ENCODE measurements around the gene PTPN12.
A peak's percentile ranks its signal among the peaks of the same experiment; 100 is the strongest.
"Not testable (repeated sequence)": the region's sequence is repeated elsewhere in the genome, so short reads cannot be mapped to it uniquely, and the experiment has no call there.

The PTPN12 gene

DNA sequence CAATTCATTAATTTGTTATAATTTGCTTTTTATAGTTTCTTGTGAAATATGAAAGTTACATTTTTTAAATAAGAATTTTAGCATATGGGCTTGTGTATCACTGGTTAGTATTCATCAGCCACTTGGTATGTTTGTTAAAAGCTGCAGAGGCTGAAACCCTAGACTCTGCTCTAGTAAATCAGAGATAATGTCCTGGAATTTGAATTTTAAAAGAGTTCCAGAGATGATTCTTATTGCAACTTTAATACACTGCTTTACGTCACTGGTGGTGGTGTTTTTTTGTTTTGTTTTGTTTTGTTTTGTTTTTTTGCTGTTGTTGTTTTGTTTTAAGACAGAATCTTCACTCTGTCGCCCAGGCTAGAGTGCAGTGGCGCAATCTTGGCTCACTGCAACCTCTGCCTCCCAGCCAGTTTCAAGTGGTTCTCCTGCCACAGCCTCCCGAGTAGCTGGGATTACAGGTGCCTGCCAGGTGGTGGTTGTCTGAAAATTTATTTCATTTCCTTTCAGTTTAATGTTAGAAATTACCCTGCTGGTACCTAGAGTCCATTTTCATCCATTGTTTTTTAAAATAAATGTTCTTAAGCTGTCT, 43.8 kb downstream of the PTPN12 start:
- no peak for DNase-seq

DNA sequence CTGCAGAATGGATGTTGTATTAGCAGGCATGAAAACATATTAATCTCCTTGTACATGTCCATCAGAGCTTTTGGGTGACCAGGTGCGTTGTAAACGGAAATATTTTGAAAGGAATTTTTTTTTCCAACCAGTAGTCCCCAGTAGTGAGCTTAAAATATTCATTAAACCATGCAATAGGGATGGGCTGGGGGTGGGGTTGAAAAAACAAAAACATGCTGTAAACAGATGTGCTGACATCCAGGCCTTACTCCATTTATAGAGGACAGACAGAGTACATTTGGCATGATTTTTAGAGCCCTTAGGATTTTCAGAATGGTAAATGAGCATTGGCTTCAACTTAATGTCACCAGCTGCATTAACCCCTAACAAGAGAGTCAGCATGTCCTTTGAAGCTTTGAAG, 50.2 kb downstream of the PTPN12 start:
- DNase-seq = no peak

DNA sequence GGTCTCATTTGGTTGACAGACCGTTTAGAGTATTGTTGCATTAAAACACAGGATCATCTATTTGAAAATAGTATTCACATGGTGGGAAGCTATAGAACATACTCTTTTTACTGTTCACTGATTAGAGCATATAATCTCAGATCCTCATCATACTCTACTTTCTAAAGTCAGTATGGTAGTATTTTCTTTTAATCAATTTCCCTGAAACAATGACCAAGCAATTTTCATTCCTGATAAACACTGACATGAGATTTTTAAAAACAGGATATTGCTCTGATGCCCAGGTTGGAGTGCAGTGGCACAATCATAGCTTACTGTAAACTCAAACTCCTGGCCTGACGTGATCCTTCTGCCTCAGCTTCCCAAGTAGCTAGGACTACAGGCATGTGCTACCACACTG, 63.9 kb downstream of the PTPN12 start:
- no peak for DNase-seq

DNA sequence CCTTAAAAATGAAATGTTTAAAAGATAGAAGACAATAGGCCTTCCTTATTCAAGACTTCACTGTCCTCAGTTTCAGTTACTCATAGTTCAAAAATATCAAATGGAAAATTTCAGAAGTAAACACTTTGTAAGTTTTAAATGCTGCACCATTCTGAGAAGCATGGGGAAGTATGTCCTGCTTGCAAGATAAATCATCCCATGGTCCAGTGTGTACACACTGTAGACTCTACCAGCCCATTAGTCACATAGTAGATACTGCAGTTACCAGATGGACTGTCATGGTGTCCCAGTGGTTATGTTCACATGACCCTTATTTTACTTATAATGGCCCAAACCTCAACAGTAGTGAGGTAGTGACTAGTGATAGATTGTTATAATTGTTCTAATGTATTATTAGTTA, 69.5 kb downstream of the PTPN12 start:
- DNase-seq = no peak

DNA sequence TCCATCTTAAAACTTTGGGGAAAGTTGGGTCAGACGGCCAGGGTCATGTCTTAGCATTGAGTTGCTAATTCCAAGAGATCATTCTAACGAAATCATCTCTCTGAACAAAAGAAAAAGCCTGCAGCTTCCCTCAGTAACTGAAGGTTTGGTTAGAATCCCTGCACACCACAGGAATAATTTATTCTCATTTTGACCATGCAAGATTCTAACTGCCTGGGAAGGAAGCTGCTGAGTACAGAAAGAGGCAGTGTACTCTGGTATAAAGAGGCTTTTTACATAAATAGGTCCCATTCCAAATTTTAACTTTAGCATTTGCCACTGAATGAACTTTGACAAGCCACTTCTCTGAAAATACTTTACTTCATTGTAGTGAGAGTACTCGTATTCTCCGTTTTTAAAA, 82.2 kb downstream of the PTPN12 start:
- DNase-seq = no peak

- DNase-seq = no peak
Measured at GRCh38 chr7:77626586-77627308, 89.7 kb downstream of the PTPN12 start.

DNA sequence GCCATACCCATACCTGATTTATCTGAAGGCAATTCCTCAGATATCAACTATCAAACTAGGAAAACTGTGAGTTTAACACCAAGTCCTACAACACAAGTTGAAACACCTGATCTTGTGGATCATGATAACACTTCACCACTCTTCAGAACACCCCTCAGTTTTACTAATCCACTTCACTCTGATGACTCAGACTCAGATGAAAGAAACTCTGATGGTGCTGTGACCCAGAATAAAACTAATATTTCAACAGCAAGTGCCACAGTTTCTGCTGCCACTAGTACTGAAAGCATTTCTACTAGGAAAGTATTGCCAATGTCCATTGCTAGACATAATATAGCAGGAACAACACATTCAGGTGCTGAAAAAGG, 90.2 kb downstream of the PTPN12 start:
- peak in 1 of 5 experiments; percentile 13 for DNase-seq

- DNase-seq = no peak
Measured at GRCh38 chr7:77629797-77630196, 92.7 kb downstream of the PTPN12 start.

DNA sequence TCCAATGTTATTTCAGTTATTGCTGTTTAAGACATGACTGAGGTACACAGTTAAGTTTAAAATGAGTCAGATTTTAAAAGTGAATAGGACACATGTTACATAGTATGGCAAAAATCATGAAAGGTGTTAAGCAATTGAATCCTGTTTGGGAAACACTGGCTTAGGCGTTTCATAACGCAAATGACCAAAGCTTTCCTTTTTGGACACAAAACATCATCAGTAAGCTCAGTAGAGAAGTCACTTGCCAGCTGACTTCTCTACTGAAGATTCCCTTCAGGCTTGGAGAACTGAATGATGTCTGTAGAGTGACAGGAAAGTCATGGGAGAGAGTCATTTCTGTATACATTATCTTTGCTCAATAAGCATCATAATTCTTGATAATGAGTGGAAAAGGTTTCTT, 94.7 kb downstream of the PTPN12 start:
- DNase-seq = no peak

DNA sequence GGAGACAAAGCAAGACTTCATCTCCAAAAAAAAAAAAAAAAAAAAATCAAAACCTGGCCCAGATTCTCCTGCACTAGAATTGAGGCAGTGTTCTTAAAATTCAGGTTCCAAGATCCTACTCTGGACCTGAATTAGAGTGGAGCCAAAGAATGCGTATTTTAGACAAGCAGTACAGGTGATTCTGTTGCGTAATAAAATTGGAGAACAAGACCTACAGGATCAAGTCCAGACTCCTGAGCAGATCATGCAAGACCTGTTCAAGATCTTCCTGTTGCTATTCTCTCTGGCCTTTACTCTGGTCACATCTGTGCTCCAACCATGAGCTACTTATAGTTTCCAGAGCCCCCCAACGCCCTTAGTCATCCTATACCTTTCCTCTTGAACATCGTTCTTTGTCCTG, 107.7 kb downstream of the PTPN12 start:
- DNase-seq = no peak

GRCh38 chr7:77648742-77649338, 111.7 kb downstream of the PTPN12 start:
- no peak for DNase-seq

- no peak for DNase-seq
Measured at GRCh38 chr7:77649716-77650349, 112.7 kb downstream of the PTPN12 start.

DNA sequence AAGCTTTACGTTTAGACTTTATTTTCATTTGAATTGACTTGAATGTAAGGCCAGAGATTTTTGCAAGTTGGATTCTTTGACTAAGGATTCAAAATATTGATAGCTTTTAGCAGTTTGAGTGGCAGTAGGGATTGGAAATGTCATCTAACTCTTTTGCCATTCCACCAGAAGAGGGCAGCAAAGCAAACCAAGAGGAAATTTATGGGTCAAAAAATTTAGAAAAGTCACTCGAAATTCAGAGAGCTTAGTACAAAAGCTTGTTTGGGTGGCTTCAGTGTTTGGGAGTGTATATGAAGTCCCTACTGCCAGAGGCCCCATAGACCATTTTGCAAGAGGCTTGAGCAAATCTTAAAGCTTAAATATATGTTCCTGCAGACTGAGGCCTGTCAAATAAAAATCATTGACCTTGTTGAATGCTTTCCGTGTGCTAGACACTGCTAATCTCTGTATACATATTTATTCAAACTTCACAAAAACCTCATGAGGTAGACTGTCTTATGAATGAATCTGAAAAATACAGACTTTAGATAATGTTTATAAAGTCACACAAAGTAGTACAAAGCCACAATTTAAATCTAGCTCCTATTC, 114.6 kb downstream of the PTPN12 start:
- peak in 1 of 5 experiments; percentile 49 for DNase-seq

GRCh38 chr7:77652826-77653225, 115.7 kb downstream of the PTPN12 start:
- not testable (repeated sequence) for DNase-seq

DNA sequence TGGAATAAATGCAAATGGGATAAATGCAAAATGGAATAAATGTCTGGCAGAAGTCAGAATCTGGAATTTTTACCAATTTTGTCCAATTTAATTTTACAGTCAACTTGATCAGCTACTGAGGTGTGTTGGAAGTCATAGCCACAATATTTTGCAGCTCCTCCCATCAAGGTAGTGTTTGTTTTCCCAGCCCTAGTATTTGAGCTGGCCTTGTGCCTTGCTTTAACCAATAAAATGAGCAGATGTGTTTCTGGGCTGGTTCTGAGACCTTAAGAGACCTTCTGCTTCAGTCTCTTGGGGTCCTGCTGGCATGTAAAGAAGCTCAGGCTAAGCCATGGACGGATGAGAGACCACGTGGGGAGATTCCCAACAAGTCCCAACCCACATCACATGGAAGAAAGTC, 116.5 kb downstream of the PTPN12 start:
- DNase-seq = no peak

DNA sequence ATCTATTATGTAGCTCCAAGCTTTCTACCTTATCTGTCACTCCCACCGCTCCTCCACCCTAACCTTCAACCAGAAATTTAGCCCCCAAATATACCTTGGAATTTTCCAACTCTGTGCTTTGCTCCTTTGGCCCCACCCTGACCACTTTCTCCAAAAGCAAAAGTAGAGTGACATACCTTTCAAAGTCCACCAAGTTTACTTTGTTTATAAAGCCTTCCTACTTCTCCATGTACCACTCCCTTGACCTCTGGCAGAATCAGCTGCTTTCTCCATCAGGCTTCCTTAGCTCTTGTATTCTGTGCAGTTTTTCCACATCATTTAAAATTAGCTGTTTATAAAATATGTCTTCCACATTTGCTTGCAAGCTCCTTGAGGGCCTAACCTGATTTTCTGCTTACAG, 118.3 kb downstream of the PTPN12 start:
- DNase-seq = no peak

DNA sequence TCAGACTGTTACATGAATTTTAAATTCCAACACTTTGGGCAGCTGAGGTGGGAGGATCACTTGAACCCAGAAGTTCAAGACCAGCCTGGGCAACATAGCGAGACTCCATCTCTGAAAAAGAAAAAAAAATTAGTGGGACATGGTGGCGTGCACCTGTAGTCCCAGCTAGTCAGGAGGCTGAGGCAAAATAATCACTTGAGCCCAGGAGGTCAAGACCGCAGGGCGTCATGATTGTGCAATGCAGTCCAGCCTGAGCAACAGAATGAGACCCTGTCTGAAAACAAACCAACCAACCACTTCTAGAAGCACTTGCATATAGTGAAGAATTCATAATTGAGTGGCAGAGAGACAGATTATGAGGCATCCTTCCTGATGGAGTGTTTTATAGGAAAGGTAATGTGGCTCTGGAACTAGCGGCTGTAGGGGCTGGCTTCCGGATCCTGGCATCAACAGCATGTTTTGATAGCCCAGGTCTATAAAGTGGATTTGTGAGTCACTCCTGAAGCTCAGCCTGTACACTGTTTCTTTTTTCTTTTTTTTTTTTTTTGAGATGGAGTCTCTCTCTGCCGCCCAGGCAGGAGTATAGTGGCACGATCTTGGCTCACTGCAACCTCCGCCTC, 118.9 kb downstream of the PTPN12 start:
- DNase-seq = no peak

DNA sequence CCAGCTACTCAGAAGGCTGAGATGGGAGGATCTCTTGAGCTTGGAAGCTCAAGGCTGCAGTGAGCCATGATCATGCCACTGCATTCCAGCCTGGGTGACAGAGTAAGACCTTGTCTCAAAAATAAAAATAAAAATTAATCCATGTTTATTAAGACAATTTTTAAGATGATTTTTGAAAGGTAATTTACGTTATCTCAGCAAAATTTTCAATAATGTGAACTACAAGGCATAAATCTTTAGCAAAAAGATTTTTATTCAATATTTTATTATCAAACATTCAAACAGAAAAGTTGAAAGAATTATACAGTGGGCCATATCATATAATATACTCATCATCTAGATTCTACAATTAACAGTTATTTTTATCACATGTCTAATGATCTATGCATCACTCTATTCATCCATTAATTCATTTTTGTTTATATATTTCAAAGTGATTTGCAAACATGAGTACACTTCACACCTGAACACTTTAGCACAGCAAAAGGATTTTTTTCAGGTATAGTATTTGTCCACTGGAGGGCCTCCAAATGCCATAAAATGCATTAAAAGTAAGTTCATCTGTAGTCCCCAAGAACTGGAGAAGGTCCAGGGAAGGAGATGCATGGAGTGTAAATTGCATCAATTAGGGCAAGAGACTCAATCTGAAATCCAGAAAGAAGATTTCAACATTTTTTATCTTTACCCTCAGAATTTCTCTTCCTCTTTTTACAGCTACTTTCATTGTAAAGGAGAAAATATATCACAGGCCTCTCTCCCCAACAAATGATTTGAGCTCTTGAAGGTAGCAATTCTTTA, 120.5 kb downstream of the PTPN12 start:
- peak in 2 of 5 experiments; percentile 7 to 54 for DNase-seq

GRCh38 chr7:77658928-77659327, 121.8 kb downstream of the PTPN12 start:
- DNase-seq = no peak

DNA sequence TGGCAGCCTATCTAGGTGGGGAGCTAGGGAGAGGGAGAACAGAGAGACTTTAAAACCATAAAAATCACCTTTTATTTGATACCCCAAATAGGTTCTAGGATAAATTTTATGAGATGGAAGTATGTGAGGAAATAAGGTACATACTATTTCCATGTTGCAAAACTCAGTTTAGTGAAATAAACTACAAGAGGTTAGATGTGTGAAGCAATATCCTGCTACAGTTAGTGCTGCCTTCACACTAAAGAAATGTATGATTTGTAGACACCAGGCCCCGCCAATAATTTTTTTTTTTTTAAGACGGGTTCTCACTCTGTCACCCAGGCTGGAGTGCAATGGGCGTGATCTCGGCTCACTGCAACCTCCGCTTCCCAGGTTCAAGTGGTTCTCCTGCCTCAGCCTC, 124.7 kb downstream of the PTPN12 start:
- no peak for DNase-seq

GRCh38 chr7:77662869-77663268, 125.8 kb downstream of the PTPN12 start:
- no peak for DNase-seq

- DNase-seq = no peak
Measured at GRCh38 chr7:77664715-77665114, 127.6 kb downstream of the PTPN12 start.

Measured in T-helper 2 cell (primary cell).